C4-2B (cell line): Measurements from ENCODE around the gene TRIM29.

Experiments used
- CTCF ChIP-seq: fragments of 450-650 bp; conservative IDR thresholded peaks from 2 replicates; pipeline ENCODE4 v1.5.1; 2017; ENCODE audit warnings: mild to moderate bottlenecking
- ZFX ChIP-seq: fragments of 450-650 bp; IDR thresholded peaks from 2 replicates; pipeline ENCODE4 v1.6.1; 2017

- no peak for TF ChIP-seq CTCF
- no peak for TF ChIP-seq ZFX
Measured at GRCh38 chr11:120130176-120130980, 7.5 kb downstream of the TRIM29 start.
